ENCODE results near the gene ELFN1.

ELFN1 gene

DNA sequence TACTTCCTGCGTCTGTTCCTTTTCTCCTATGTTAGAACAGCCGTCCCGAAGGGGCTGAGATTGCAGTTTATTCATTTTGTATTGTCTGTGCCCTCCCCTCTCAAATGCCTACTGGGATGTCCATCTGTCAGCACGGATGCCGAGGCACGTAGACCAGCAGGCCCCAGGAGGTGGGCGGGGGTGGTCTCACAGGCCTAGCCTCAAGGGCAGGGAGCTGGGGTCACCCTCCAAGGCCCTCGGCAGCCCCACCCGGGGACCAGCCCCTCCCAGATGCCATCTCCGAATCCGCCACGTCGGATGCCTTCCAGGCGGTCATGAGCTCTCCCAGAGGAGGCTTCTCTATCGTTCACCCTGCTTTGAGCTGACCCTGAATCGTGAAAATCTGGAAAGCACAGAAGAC lies 59.7 kb downstream of the ELFN1 start:
- H3K9me3 ChIP-seq (ENCODE audit: control insufficient read depth, low read depth, low read length): no peaks in the 10 kb centered on the region
- H3K4me1 ChIP-seq (ENCODE audit: control insufficient read depth, low read depth, low read length): no peaks in the 10 kb centered on the region
- H3K36me3 ChIP-seq (ENCODE audit: control insufficient read depth, low read depth, low read length): no peaks in the 10 kb centered on the region
- H3K9ac ChIP-seq (ENCODE audit: low read length): no peak overlapping the region
- no peaks in the 10 kb centered on the region for H3K27me3 ChIP-seq (ENCODE audit: control insufficient read depth, insufficient read depth, low read length)
- no peak overlapping the region for H3K4me3 ChIP-seq (ENCODE audit: low read length)
- H3K27ac ChIP-seq (ENCODE audit: low read length): no peak overlapping the region

DNA sequence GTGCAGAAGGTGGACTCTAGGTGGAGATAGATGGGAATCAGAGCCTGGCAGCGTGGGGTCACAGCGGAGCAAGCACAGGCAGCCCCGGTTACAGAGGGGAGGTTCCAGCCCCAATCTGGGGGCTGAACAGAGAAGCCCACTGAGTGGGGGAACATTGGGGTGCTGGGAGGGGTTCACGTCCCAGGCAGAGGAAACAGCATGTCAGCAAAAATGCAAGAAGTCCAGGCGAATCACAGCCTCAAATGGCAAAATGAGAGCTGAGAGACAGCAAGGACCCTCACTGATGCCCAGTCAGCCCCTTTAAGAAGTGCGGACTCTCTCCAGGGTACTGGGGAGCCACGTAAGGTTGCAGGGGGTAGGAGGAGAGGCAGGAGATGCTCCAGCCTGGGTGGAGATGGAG lies 62.0 kb downstream of the ELFN1 start:
- no peaks in the 10 kb centered on the region for H3K9me3 ChIP-seq (ENCODE audit: control insufficient read depth, low read depth, low read length)
- H3K27me3 ChIP-seq (ENCODE audit: control insufficient read depth, insufficient read depth, low read length): no peaks in the 10 kb centered on the region
- H3K36me3 ChIP-seq (ENCODE audit: control insufficient read depth, low read depth, low read length): no peaks in the 10 kb centered on the region

GRCh38 chr7:1732645-1733044 lies 62.6 kb downstream of the ELFN1 start:
- Histone ChIP-seq H3K4me3 (ENCODE audit: low read length) (no peak overlapping the region), H3K4me1 (ENCODE audit: control insufficient read depth, low read depth, low read length) (no peaks in the 10 kb centered on the region), H3K27ac (ENCODE audit: low read length) (no peak overlapping the region), H3K36me3 (ENCODE audit: control insufficient read depth, low read depth, low read length) (no peaks in the 10 kb centered on the region), H3K9ac (ENCODE audit: low read length) (no peak overlapping the region), H3K9me3 (ENCODE audit: control insufficient read depth, low read depth, low read length) (no peaks in the 10 kb centered on the region), H3K27me3 (ENCODE audit: control insufficient read depth, insufficient read depth, low read length) (no peaks in the 10 kb centered on the region)

More for the DNA sequence above, 62.0 kb downstream of the ELFN1 start:
- Histone ChIP-seq H3K9ac (ENCODE audit: low read length) (no peak overlapping the region), H3K4me3 (ENCODE audit: low read length) (no peak overlapping the region), H3K27ac (ENCODE audit: low read length) (no peak overlapping the region), H3K4me1 (ENCODE audit: control insufficient read depth, low read depth, low read length) (no peaks in the 10 kb centered on the region)

DNA sequence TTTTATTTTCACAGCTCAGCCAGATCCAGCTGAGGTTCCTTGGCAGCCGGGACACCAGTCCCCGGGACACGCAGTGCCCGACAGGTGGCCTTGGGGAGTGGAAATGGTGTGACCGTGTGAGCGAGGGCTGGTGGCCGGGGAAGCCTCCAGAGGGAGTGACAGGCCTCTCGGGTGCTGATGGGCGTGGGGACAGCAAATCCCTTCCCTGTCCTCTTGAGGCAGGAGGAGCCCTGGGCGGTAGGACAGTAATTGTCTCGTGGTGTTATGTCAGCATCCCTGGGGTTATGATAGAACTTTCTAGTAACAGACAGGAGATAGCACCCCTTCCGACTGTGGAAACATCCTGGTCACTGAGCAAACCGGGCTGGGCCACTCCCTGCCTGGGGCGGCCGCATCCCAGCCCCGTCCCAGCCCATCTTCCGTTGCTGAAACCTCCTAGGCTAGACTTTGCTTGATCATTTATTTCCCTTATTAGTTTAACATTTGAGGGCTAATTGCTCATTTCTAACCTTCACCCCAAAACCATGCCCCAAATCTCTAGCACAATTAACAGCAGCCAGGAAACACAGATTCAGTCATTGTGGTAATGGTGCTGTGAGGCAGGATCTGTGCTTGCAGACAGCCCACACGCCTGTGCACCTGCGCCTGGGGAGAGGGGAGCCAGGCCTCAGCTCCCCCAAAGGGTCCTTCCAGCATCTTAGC lies 63.3 kb downstream of the ELFN1 start:
- Histone ChIP-seq H3K9ac (ENCODE audit: low read length) (no peak overlapping the region), H3K27me3 (ENCODE audit: control insufficient read depth, insufficient read depth, low read length) (no peaks in the 10 kb centered on the region), H3K9me3 (ENCODE audit: control insufficient read depth, low read depth, low read length) (no peaks in the 10 kb centered on the region), H3K4me3 (ENCODE audit: low read length) (no peak overlapping the region), H3K36me3 (ENCODE audit: control insufficient read depth, low read depth, low read length) (no peaks in the 10 kb centered on the region), H3K27ac (ENCODE audit: low read length) (no peak overlapping the region), H3K4me1 (ENCODE audit: control insufficient read depth, low read depth, low read length) (no peaks in the 10 kb centered on the region)

- H3K4me1 ChIP-seq (ENCODE audit: control insufficient read depth, low read depth, low read length): no peaks in the 10 kb centered on the region
- H3K4me3 ChIP-seq (ENCODE audit: low read length): no peak overlapping the region
- H3K9me3 ChIP-seq (ENCODE audit: control insufficient read depth, low read depth, low read length): no peaks in the 10 kb centered on the region
- no peaks in the 10 kb centered on the region for H3K36me3 ChIP-seq (ENCODE audit: control insufficient read depth, low read depth, low read length)
- no peak overlapping the region for H3K27ac ChIP-seq (ENCODE audit: low read length)
- H3K27me3 ChIP-seq (ENCODE audit: control insufficient read depth, insufficient read depth, low read length): no peaks in the 10 kb centered on the region
- no peak overlapping the region for H3K9ac ChIP-seq (ENCODE audit: low read length)
Measured at GRCh38 chr7:1733908-1734730, 64.0 kb downstream of the ELFN1 start.

- no peak overlapping the region for H3K4me3 ChIP-seq (ENCODE audit: low read length)
- H3K9ac ChIP-seq (ENCODE audit: low read length): no peak overlapping the region
- no peaks in the 10 kb centered on the region for H3K27me3 ChIP-seq (ENCODE audit: control insufficient read depth, insufficient read depth, low read length)
- no peaks in the 10 kb centered on the region for H3K9me3 ChIP-seq (ENCODE audit: control insufficient read depth, low read depth, low read length)
- no peak overlapping the region for H3K27ac ChIP-seq (ENCODE audit: low read length)
- H3K36me3 ChIP-seq (ENCODE audit: control insufficient read depth, low read depth, low read length): no peaks in the 10 kb centered on the region
- no peaks in the 10 kb centered on the region for H3K4me1 ChIP-seq (ENCODE audit: control insufficient read depth, low read depth, low read length)
Measured at GRCh38 chr7:1735262-1735661, 65.2 kb downstream of the ELFN1 start.

GRCh38 chr7:1735806-1736483 lies 65.9 kb downstream of the ELFN1 start:
- no peaks in the 10 kb centered on the region for H3K36me3 ChIP-seq (ENCODE audit: control insufficient read depth, low read depth, low read length)
- no peaks in the 10 kb centered on the region for H3K27me3 ChIP-seq (ENCODE audit: control insufficient read depth, insufficient read depth, low read length)
- H3K4me3 ChIP-seq (ENCODE audit: low read length): no peak overlapping the region
- H3K9ac ChIP-seq (ENCODE audit: low read length): no peak overlapping the region
- no peaks in the 10 kb centered on the region for H3K4me1 ChIP-seq (ENCODE audit: control insufficient read depth, low read depth, low read length)
- no peak overlapping the region for H3K27ac ChIP-seq (ENCODE audit: low read length)
- no peaks in the 10 kb centered on the region for H3K9me3 ChIP-seq (ENCODE audit: control insufficient read depth, low read depth, low read length)

DNA sequence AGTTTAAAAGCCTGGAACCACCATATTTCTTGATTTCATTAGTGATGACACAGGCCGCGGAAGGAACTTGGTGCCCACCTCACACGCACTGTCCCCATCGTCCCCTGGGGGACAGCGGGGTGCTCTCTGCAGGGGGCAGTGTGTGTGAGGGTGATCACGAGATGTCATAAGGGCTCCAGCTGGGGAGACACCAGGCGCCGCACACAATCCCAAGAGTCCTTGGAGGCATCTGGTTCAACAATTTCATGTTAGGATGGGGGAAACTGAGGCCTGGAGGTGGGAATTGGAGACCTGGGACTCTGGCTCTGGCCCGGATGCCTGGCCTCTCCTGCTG lies 66.4 kb downstream of the ELFN1 start:
- Histone ChIP-seq H3K9ac (ENCODE audit: low read length) (no peak overlapping the region), H3K9me3 (ENCODE audit: control insufficient read depth, low read depth, low read length) (no peaks in the 10 kb centered on the region), H3K27ac (ENCODE audit: low read length) (no peak overlapping the region), H3K36me3 (ENCODE audit: control insufficient read depth, low read depth, low read length) (no peaks in the 10 kb centered on the region), H3K27me3 (ENCODE audit: control insufficient read depth, insufficient read depth, low read length) (no peaks in the 10 kb centered on the region), H3K4me3 (ENCODE audit: low read length) (no peak overlapping the region), H3K4me1 (ENCODE audit: control insufficient read depth, low read depth, low read length) (no peaks in the 10 kb centered on the region)

- H3K36me3 ChIP-seq (ENCODE audit: control insufficient read depth, low read depth, low read length): no peaks in the 10 kb centered on the region
- no peaks in the 10 kb centered on the region for H3K4me1 ChIP-seq (ENCODE audit: control insufficient read depth, low read depth, low read length)
- H3K9me3 ChIP-seq (ENCODE audit: control insufficient read depth, low read depth, low read length): no peaks in the 10 kb centered on the region
- H3K27me3 ChIP-seq (ENCODE audit: control insufficient read depth, insufficient read depth, low read length): no peaks in the 10 kb centered on the region
- no peak overlapping the region for H3K27ac ChIP-seq (ENCODE audit: low read length)
- no peak overlapping the region for H3K9ac ChIP-seq (ENCODE audit: low read length)
- no peak overlapping the region for H3K4me3 ChIP-seq (ENCODE audit: low read length)
Measured at GRCh38 chr7:1736830-1737229, 66.8 kb downstream of the ELFN1 start.

DNA sequence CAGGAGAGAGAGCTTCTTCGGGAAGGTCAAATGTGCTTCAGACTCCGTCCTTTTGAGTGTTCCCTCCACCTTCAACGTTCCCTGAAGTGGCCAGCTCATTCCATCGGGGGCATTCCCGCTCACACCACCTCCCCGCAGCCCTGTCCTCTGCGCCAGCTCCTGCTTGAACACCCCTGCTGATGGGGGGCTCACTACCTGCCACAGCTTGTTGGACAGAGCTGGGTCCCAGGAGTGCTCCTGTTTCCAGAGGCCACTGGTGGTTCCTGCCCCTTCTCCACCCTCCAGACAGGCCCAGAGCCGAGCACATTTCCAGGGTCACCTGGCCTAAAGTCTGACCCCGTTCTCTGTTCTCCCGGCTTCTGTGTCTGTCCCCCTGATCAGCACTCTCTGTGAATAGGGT lies 67.4 kb downstream of the ELFN1 start:
- Histone ChIP-seq H3K4me3 (ENCODE audit: low read length) (no peak overlapping the region), H3K27me3 (ENCODE audit: control insufficient read depth, insufficient read depth, low read length) (no peaks in the 10 kb centered on the region), H3K27ac (ENCODE audit: low read length) (no peak overlapping the region), H3K4me1 (ENCODE audit: control insufficient read depth, low read depth, low read length) (no peaks in the 10 kb centered on the region), H3K9ac (ENCODE audit: low read length) (no peak overlapping the region), H3K36me3 (ENCODE audit: control insufficient read depth, low read depth, low read length) (no peaks in the 10 kb centered on the region), H3K9me3 (ENCODE audit: control insufficient read depth, low read depth, low read length) (no peaks in the 10 kb centered on the region)

DNA sequence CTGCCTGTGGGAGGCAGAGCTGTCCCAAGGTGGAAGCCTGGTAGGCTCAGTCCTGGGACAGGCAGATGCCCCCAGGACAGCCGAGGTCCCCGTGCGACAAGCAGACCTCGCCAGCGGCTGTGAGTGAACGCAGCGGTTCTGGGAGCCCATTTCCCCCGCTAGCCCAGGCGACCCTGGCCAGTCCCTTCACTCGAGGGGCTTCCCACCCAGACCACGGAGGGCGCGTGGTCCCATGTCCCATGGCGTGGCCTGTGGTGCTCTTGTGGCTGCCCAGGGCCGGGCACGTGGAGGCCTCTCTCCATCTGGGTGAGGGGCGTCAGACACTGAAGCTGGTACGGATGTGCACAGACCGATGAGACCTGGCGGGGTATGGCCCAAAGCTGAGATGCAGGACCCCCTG lies 67.9 kb downstream of the ELFN1 start:
- H3K36me3 ChIP-seq (ENCODE audit: control insufficient read depth, low read depth, low read length): no peaks in the 10 kb centered on the region
- no peak overlapping the region for H3K27ac ChIP-seq (ENCODE audit: low read length)
- H3K9me3 ChIP-seq (ENCODE audit: control insufficient read depth, low read depth, low read length): no peaks in the 10 kb centered on the region
- H3K4me1 ChIP-seq (ENCODE audit: control insufficient read depth, low read depth, low read length): no peaks in the 10 kb centered on the region
- no peak overlapping the region for H3K4me3 ChIP-seq (ENCODE audit: low read length)
- no peaks in the 10 kb centered on the region for H3K27me3 ChIP-seq (ENCODE audit: control insufficient read depth, insufficient read depth, low read length)
- H3K9ac ChIP-seq (ENCODE audit: low read length): no peak overlapping the region

Data from iPS-18a (cell line).